Measurements from ENCODE around the gene GSTA3. TPM values are rescaled to one million over a fixed set of nuclear protein-coding genes. Genes with fewer than 3 reads are reported as not detected.

Gene GSTA3
- total RNA-seq, 4 donors from 2014 or later, result not detected

DNA sequence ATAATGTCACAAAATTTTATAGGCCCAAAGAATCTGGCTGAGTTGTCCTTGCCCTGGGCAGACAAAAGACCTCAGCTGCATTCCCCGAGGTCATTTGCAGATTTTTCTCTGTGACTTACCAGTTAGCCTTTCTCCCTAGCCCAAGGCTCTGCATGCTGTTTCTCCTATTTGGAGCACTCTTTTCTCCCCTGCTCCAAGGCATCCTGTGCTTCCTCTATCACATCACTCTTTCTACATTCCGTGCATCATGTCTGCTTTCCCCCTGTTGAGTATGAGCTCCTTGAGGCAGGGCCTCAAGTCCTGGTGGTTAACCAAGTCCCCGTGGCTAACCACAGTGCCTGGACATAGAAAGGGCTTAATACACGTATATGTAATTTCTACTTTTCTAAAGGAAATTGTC, 593 bp upstream of the GSTA3 start:
- ATAC-seq (no peak), DNase-seq (no peak)
- H3K9me3 ChIP-seq, result no peaks in the 10 kb centered on the region
- no peaks in the 10 kb centered on the region for H3K4me1 ChIP-seq
- in situ Hi-C loops (cut with MboI; ENCODE audit: low sequenced_read_pairs in 4 of 4) (no loop called here), intact Hi-C loops (cut with DNase I; ENCODE audit: low total_unique reads) (no loop called here)
- H3K27ac ChIP-seq, result no peak overlapping the region
- no peaks in the 10 kb centered on the region for H3K27me3 ChIP-seq
- H3K4me3 ChIP-seq, result no peak overlapping the region
- TF ChIP-seq, protein P1, sequence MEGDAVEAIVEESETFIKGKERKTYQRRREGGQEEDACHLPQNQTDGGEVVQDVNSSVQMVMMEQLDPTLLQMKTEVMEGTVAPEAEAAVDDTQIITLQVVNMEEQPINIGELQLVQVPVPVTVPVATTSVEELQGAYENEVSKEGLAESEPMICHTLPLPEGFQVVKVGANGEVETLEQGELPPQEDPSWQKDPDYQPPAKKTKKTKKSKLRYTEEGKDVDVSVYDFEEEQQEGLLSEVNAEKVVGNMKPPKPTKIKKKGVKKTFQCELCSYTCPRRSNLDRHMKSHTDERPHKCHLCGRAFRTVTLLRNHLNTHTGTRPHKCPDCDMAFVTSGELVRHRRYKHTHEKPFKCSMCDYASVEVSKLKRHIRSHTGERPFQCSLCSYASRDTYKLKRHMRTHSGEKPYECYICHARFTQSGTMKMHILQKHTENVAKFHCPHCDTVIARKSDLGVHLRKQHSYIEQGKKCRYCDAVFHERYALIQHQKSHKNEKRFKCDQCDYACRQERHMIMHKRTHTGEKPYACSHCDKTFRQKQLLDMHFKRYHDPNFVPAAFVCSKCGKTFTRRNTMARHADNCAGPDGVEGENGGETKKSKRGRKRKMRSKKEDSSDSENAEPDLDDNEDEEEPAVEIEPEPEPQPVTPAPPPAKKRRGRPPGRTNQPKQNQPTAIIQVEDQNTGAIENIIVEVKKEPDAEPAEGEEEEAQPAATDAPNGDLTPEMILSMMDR (IDR thresholded peaks at IDR 0.05 in 4 of 5, conservative IDR thresholded peaks at IDR 0.05 in 1 of 5), result no peak
- no peak for TF ChIP-seq POLR2A (IDR thresholded peaks at IDR 0.05)
- H3K36me3 ChIP-seq, result no peaks in the 10 kb centered on the region

DNA sequence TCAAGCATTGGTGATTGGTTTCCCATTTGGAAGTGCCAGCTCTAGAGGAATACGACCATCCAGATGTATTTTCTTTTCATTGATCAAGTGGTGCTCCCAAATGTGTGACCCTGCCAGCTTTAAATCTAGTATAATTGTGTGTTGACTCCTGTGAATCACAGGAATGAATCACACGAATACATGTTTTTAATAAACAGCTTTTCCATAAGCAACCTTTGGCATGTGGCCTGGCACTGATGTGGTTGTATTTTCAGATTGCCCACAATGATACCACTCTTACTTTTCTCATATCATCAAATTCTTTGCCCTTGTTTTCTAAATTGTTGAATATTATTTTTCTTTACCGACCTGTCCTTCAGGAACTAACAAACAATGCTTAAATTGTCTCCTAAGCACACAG, 367 bp downstream of the GSTA3 start:
- Histone ChIP-seq H3K27ac (no peak overlapping the region), H3K4me1 (no peaks in the 10 kb centered on the region), H3K36me3 (no peaks in the 10 kb centered on the region), H3K27me3 (no peaks in the 10 kb centered on the region), H3K9me3 (no peaks in the 10 kb centered on the region), H3K4me3 (no peak overlapping the region)
- no peak for DNase-seq
- no peak for ATAC-seq
- intact Hi-C loops (cut with DNase I; ENCODE audit: low total_unique reads) (no loop called here), in situ Hi-C loops (cut with MboI; ENCODE audit: low sequenced_read_pairs in 4 of 4) (no loop called here)
- TF ChIP-seq, protein P1 (IDR thresholded peaks at IDR 0.05 in 4 of 5, conservative IDR thresholded peaks at IDR 0.05 in 1 of 5), result no peak
- TF ChIP-seq POLR2A (IDR thresholded peaks at IDR 0.05), result no peak

DNA sequence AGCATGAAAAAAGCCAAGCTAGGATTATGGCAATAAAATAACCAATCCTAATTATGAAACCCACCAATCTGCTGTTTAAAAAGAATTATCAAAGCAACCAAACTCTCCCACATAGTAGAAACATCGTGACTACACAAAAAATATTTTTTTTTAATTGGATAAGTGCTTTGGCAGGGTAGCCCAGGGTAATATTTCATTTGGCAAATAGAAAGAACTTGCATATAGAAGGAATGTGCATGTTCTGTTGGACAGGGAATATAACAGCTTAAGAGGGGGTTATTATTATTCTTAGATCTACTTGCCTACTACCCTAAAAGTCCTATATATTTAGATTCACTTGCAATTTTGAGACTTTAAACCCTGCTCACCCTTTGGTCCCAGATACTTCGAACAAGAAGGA, 972 bp downstream of the GSTA3 start:
- H3K4me3 ChIP-seq, result no peak overlapping the region
- DNase-seq (no peak), ATAC-seq (no peak)
- H3K4me1 ChIP-seq, result no peaks in the 10 kb centered on the region
- intact Hi-C loops (cut with DNase I; ENCODE audit: low total_unique reads) (no loop called here), in situ Hi-C loops (cut with MboI; ENCODE audit: low sequenced_read_pairs in 4 of 4) (no loop called here)
- no peaks in the 10 kb centered on the region for H3K36me3 ChIP-seq
- no peaks in the 10 kb centered on the region for H3K9me3 ChIP-seq
- H3K27me3 ChIP-seq, result no peaks in the 10 kb centered on the region
- no peak overlapping the region for H3K27ac ChIP-seq
- TF ChIP-seq, protein P1 (IDR thresholded peaks at IDR 0.05 in 4 of 5, conservative IDR thresholded peaks at IDR 0.05 in 1 of 5), result no peak
- TF ChIP-seq POLR2A (IDR thresholded peaks at IDR 0.05), result no peak

GRCh38 chr6:52904562-52905279, 4.8 kb downstream of the GSTA3 start:
- in situ Hi-C loops (cut with MboI; ENCODE audit: low sequenced_read_pairs in 4 of 4) (no loop called here), intact Hi-C loops (cut with DNase I; ENCODE audit: low total_unique reads) (no loop called here)

More at GRCh38 chr6:52904562-52905279, 4.8 kb downstream of the GSTA3 start:
- Histone ChIP-seq H3K36me3 (no peaks in the 10 kb centered on the region), H3K4me1 (no peaks in the 10 kb centered on the region), H3K9me3 (no peaks in the 10 kb centered on the region), H3K27ac (no peak overlapping the region), H3K27me3 (no peaks in the 10 kb centered on the region), H3K4me3 (no peak overlapping the region)
- TF ChIP-seq, protein P1 (IDR thresholded peaks at IDR 0.05 in 4 of 5, conservative IDR thresholded peaks at IDR 0.05 in 1 of 5), result no peak
- TF ChIP-seq POLR2A (IDR thresholded peaks at IDR 0.05), result no peak
- ATAC-seq (no peak), DNase-seq (no peak)
